B cell (primary cell): ENCODE results near the gene SRSF6. TPM values are rescaled to one million over a fixed set of nuclear protein-coding genes. Genes with fewer than 3 reads are reported as not detected.
"Not testable (repeated sequence)": the region's sequence is repeated elsewhere in the genome, so short reads cannot be mapped to it uniquely, and the experiment has no call there.

Experiments used
- ATAC-seq: fragments of 200-7000 bp; cut with Tn5 transposase; one replicate; pipeline ENCODE4 v1.10.0; 2021; ENCODE audit warnings: low read depth, mild to moderate bottlenecking, moderate number of reproducible peaks, moderate library complexity
- CTCF ChIA-PET: fragments of 350-600 bp; sonication (Branson Sonifier 250); formaldehyde crosslinking; loops from one replicate; lab custom pipeline; 2021; ENCODE audit warnings: antibody characterized with exemption, inconsistent platforms; lab: Charles Lee
- POLR2A ChIA-PET: fragments of 350-600 bp; sonication (Branson Sonifier 250); formaldehyde crosslinking; loops from one replicate; lab custom pipeline; 2021; ENCODE audit warnings: antibody characterized with exemption; lab: Charles Lee
- DNase-seq: peaks from one replicate; pipeline ENCODE4 v3.0.0; 2013
- H2AFZ ChIP-seq: 2 replicates; pipeline ENCODE4 v1.6.1; 2012; ENCODE audit warnings: mild to moderate bottlenecking, low read depth, low read length; ENCODE audit not compliant: insufficient read depth, poor library complexity, severe bottlenecking
- H3K27ac ChIP-seq, 2 donors: 1 replicate in 1 of 2; 2 replicates in 1 of 2; pipeline ENCODE4 v1.5.1; 2012 to 2013; ENCODE audit warnings: low read length in 2 of 2, mild to moderate bottlenecking in 2 of 2, moderate library complexity in 1 of 2
- H3K27me3 ChIP-seq, 4 experiments: fragments of 200-600 bp in 1 of 4; sonication (generic) in 1 of 4; replicated peaks in 1 of 4; 1 replicate in 2 of 4; 2 replicates in 2 of 4; pipeline versions ENCODE4 v1.6.1 to v1.7.0; 2013 to 2016; ENCODE audit warnings: low read length in 3 of 4, mild to moderate bottlenecking in 2 of 4, mixed read lengths in 1 of 4, moderate library complexity in 1 of 4; ENCODE audit not compliant: insufficient read depth in 4 of 4, control insufficient read depth in 3 of 4; ENCODE audit errors: control extremely low read depth in 1 of 4
- H3K36me3 ChIP-seq, 2 experiments: replicated peaks in 1 of 2; 1 replicate in 1 of 2; 2 replicates in 1 of 2; pipeline versions ENCODE4 v1.6.1 to v1.7.1; 2013; ENCODE audit warnings: low read length in 1 of 2; ENCODE audit not compliant: insufficient read depth in 2 of 2, control insufficient read depth in 1 of 2; ENCODE audit errors: control extremely low read depth in 1 of 2, extremely low read depth in 1 of 2
- H3K4me1 ChIP-seq, 2 donors: fragments of 200-600 bp in 1 of 2; sonication (generic) in 1 of 2; 1 replicate in 1 of 2; 2 replicates in 1 of 2; pipeline versions ENCODE4 v1.5.1 to v1.6.1; 2013 to 2017; ENCODE audit warnings: low read length in 2 of 2; ENCODE audit not compliant: control insufficient read depth in 2 of 2, insufficient read depth in 2 of 2
- H3K4me2 ChIP-seq: replicated peaks from 2 replicates; pipeline ENCODE3; 2012; ENCODE audit warnings: mild to moderate bottlenecking, low read depth, low read length; ENCODE audit not compliant: poor library complexity, severe bottlenecking
- H3K4me3 ChIP-seq, 5 experiments: fragments of 200-600 bp in 1 of 5; sonication (generic) in 1 of 5; 1 replicate in 3 of 5; 2 replicates in 2 of 5; pipeline versions ENCODE4 v1.5.1 to v1.7.0; 2011 to 2016; ENCODE audit warnings: low read length in 4 of 5, mild to moderate bottlenecking in 4 of 5, low read depth in 2 of 5, control low read depth in 1 of 5, moderate library complexity in 1 of 5; ENCODE audit not compliant: insufficient read depth in 1 of 5; ENCODE audit errors: control extremely low read depth in 1 of 5, extremely low read depth in 1 of 5
- H3K79me2 ChIP-seq: fragments of 200-600 bp; sonication (generic); one replicate; pipeline ENCODE4 v1.6.0; 2016; ENCODE audit warnings: low read length; ENCODE audit not compliant: control insufficient read depth, insufficient read depth
- H3K9ac ChIP-seq: fragments of 200-600 bp; sonication (generic); 2 replicates; pipeline ENCODE4 v1.6.1; 2017; ENCODE audit warnings: mild to moderate bottlenecking, low read length, moderate library complexity
- H3K9me3 ChIP-seq, 3 donors: one replicate each; pipeline versions ENCODE4 v1.6.1 to v1.7.1; 2013; ENCODE audit warnings: low read length in 2 of 3; ENCODE audit not compliant: control insufficient read depth in 2 of 3, insufficient read depth in 1 of 3; ENCODE audit errors: control extremely low read depth in 1 of 3
- H4K20me1 ChIP-seq: 2 replicates; pipeline ENCODE4 v1.6.0; 2012; ENCODE audit warnings: mild to moderate bottlenecking, low read length; ENCODE audit not compliant: insufficient read depth, control insufficient read depth, poor library complexity, severe bottlenecking
- H3K27ac Mint-ChIP-seq: one replicate; pipeline ENCODE4 v1.8.0; 2021; ENCODE audit warnings: mixed read lengths
- H3K27me3 Mint-ChIP-seq: one replicate; pipeline ENCODE4 v1.8.0; 2021; ENCODE audit warnings: mixed read lengths
- H3K4me1 Mint-ChIP-seq: one replicate; pipeline ENCODE4 v1.8.0; 2021; ENCODE audit warnings: mixed read lengths
- H3K4me3 Mint-ChIP-seq: one replicate; pipeline ENCODE4 v1.8.0; 2021; ENCODE audit warnings: mixed read lengths
- H3K9me3 Mint-ChIP-seq: one replicate; pipeline ENCODE4 v1.8.0; 2022; ENCODE audit warnings: mixed read lengths; ENCODE audit not compliant: insufficient read depth
- CTCF ChIP-seq: fragments of 200-600 bp; IDR thresholded peaks from one replicate; pipeline ENCODE4 v1.8.0; 2022; ENCODE audit warnings: antibody characterized with exemption, mild to moderate bottlenecking
- EZH2 ChIP-seq: IDR thresholded peaks from 2 replicates; pipeline ENCODE4 v1.6.1; 2012; ENCODE audit warnings: borderline replicate concordance, low read depth, mild to moderate bottlenecking, moderate library complexity, low read length; ENCODE audit not compliant: insufficient read depth, poor library complexity, severe bottlenecking
- WGBS: methylation state at CpG from one replicate; pipeline ENCODE4 v1.1.5; 2013; ENCODE audit warnings: missing lambda C conversion rate; ENCODE audit not compliant: insufficient coverage; 5-methylcytosine and 5-hydroxymethylcytosine counted together
- intact Hi-C: fragments of 100-400 bp; cut with micrococcal nuclease; formaldehyde crosslinking; loops from one replicate; pipeline ENCODE4 v1.10.0; 2022
- polyA plus RNA-seq: library from polyadenylated mRNA; depleted of rRNA; stranded (reverse); fragments of >200 nt; gene quantifications from 2 replicates; pipeline ENCODE4 v1.2.3, GENCODE V29; 2012
- total RNA-seq, 2 donors: library from RNA; stranded (reverse); fragments of 120-200 nt in 1 of 2; gene quantifications; 1 replicate in 1 of 2; 2 replicates in 1 of 2; pipeline versions ENCODE4 v1.2.3 to v1.2.4, GENCODE V29; 2013 to 2022

SRSF6 gene
- total and polyA plus RNA-seq, 2 donors (not counting 1 experiment from before 2014, with no cell fraction given) = 201 to 296 TPM

- no peak for TF ChIP-seq CTCF
- TF ChIP-seq EZH2 = no peak
- intact Hi-C loops = no loop called here
- Histone ChIP-seq H3K9me3 (peaks cover 3 to 38% (median 8%) of the 10 kb centered on the region in 3 donors), H3K4me1 (no peaks in the 10 kb centered on the region), H3K79me2 (no peaks in the 10 kb centered on the region), H2AFZ (no peak overlapping the region), H4K20me1 (no peaks in the 10 kb centered on the region), H3K4me3 (no peak overlapping the region), H3K27me3 (no peaks in the 10 kb centered on the region), H3K27ac (no peak overlapping the region), H3K36me3 (no peaks in the 10 kb centered on the region), H3K9ac (no peak overlapping the region), H3K4me2 (no peak overlapping the region)
- no peaks in the 10 kb centered on the region for H3K4me1 Mint-ChIP-seq
- ChIA-PET CTCF (interaction anchor here (0.7 kb wide), 1 partner anchor 703 kb away, joined by 3 read pairs; no protein-coding TSS in a partner anchor), POLR2A (no interaction called here)
- DNase-seq = no peak
- no peak for ATAC-seq
- H3K27me3 Mint-ChIP-seq = no peaks in the 10 kb centered on the region
- 100% methylated on average over 3 of the region's 6 CpGs for WGBS
- H3K9me3 Mint-ChIP-seq = peaks cover 20% of the 10 kb centered on the region
- no peak overlapping the region for H3K4me3 Mint-ChIP-seq
- no peak overlapping the region for H3K27ac Mint-ChIP-seq
Measured at GRCh38 chr20:43416591-43417228, 41.0 kb upstream of the SRSF6 start.

- Histone ChIP-seq H3K4me1 (no peaks in the 10 kb centered on the region), H2AFZ (no peak overlapping the region), H3K36me3 (no peaks in the 10 kb centered on the region), H3K9ac (no peak overlapping the region), H3K9me3 (peaks cover 3 to 45% (median 8%) of the 10 kb centered on the region in 3 donors), H3K27me3 (no peaks in the 10 kb centered on the region), H4K20me1 (no peaks in the 10 kb centered on the region), H3K4me2 (no peak overlapping the region), H3K4me3 (no peak overlapping the region), H3K27ac (no peak overlapping the region), H3K79me2 (no peaks in the 10 kb centered on the region)
- no peaks in the 10 kb centered on the region for H3K4me1 Mint-ChIP-seq
- intact Hi-C loops = no loop called here
- ChIA-PET CTCF (no interaction called here), POLR2A (no interaction called here)
- H3K27me3 Mint-ChIP-seq = peaks cover 19% of the 10 kb centered on the region
- H3K4me3 Mint-ChIP-seq = no peak overlapping the region
- H3K27ac Mint-ChIP-seq = no peak overlapping the region
- DNase-seq (no peak), ATAC-seq (no peak)
- peaks cover 20% of the 10 kb centered on the region for H3K9me3 Mint-ChIP-seq
- TF ChIP-seq EZH2 = no peak
- TF ChIP-seq CTCF = no peak
Measured at GRCh38 chr20:43420192-43420591, 37.5 kb upstream of the SRSF6 start.

DNA sequence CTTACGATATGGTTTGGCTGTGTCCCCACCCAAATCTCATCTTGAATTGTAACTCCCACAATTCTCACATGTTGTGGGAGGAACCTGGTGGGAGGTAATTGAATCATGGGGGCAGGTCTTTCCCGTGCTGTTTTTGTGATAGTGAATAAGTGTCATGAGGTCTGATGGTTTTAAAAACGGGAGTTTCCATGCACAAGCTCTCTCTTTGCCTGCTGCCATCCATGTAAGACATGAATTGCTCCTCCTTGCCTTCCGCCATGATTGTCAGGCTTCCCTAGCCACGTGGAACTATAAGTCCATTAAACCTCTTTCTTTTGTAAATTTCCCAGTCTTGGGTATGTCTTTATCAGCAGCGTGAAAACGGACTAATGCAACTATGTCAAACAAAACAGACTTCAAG is 36.8 kb upstream of the SRSF6 start:
- peaks cover 3 to 44% (median 8%) of the 10 kb centered on the region in 3 donors for H3K9me3 ChIP-seq
- H3K27ac Mint-ChIP-seq, H3K27me3 ChIP-seq, H3K27ac ChIP-seq, ATAC-seq, DNase-seq, intact Hi-C loops, H4K20me1 ChIP-seq, H3K4me3 ChIP-seq, H2AFZ ChIP-seq, H3K9ac ChIP-seq, H3K79me2 ChIP-seq, H3K4me3 Mint-ChIP-seq, H3K4me1 Mint-ChIP-seq, H3K36me3 ChIP-seq, H3K4me2 ChIP-seq, H3K4me1 ChIP-seq, POLR2A ChIA-PET: not testable (repeated sequence)
- peaks cover 19% of the 10 kb centered on the region for H3K27me3 Mint-ChIP-seq
- peaks cover 20% of the 10 kb centered on the region for H3K9me3 Mint-ChIP-seq
- CTCF ChIA-PET = interaction anchor here (0.6 kb wide), 1 partner anchor 903 kb away, joined by 3 read pairs; no protein-coding TSS in a partner anchor
- 50% methylated on average over 2 of the region's 7 CpGs for WGBS
